HG03025 (cell line): ENCODE results near the gene NLRP1.
"Not testable (repeated sequence)": the region's sequence is repeated elsewhere in the genome, so short reads cannot be mapped to it uniquely, and the experiment has no call there.

Experiments used
- ATAC-seq: cut with Tn5 transposase; IDR thresholded peaks from one replicate; pipeline ENCODE4 v1.9.1; 2021; ENCODE audit warnings: mild to moderate bottlenecking, moderate library complexity; ENCODE audit not compliant: unreplicated experiment, low FRiP score

The NLRP1 gene

GRCh38 chr17:5588584-5588983, 4.3 kb upstream of the NLRP1 start:
- no peak for ATAC-seq

- no peak for ATAC-seq
These were observed 3.2 kb upstream of the NLRP1 start for GRCh38 chr17:5587438-5588032.

GRCh38 chr17:5585836-5586521, 1.7 kb upstream of the NLRP1 start:
- ATAC-seq = no peak

- no peak for ATAC-seq
These were observed 1.0 kb upstream of the NLRP1 start for GRCh38 chr17:5585287-5585794.

- peak; percentile 12 for ATAC-seq
These were observed 605 bp downstream of the NLRP1 start for GRCh38 chr17:5583426-5584382.

- no peak for ATAC-seq
These were observed 1.8 kb downstream of the NLRP1 start for GRCh38 chr17:5582209-5583185.

- ATAC-seq = no peak
These were observed 2.7 kb downstream of the NLRP1 start for GRCh38 chr17:5581655-5582054.

- ATAC-seq = no peak
These were observed 3.3 kb downstream of the NLRP1 start for GRCh38 chr17:5580969-5581368.

- ATAC-seq = no peak
These were observed 3.9 kb downstream of the NLRP1 start for GRCh38 chr17:5580367-5580766.

- ATAC-seq = not testable (repeated sequence)
These were observed 5.5 kb downstream of the NLRP1 start for GRCh38 chr17:5578768-5579167.

GRCh38 chr17:5573017-5573416, 11.3 kb downstream of the NLRP1 start:
- not testable (repeated sequence) for ATAC-seq

- ATAC-seq = no peak
These were observed 13.0 kb downstream of the NLRP1 start for GRCh38 chr17:5571281-5571680.

GRCh38 chr17:5565808-5566207, 18.5 kb downstream of the NLRP1 start:
- no peak for ATAC-seq

- no peak for ATAC-seq
These were observed 20.9 kb downstream of the NLRP1 start for GRCh38 chr17:5563456-5563855.

GRCh38 chr17:5562661-5563360, 21.5 kb downstream of the NLRP1 start:
- ATAC-seq = no peak

- ATAC-seq = no peak
These were observed 22.4 kb downstream of the NLRP1 start for GRCh38 chr17:5561736-5562571.

GRCh38 chr17:5560361-5560988, 23.8 kb downstream of the NLRP1 start:
- no peak for ATAC-seq
